GM23338 (cell line): ENCODE data around the gene WDR45B. TPM values are rescaled to one million over a fixed set of nuclear protein-coding genes. Genes with fewer than 3 reads are reported as not detected.

Source experiments
- ATAC-seq: fragments of 200-7000 bp; cut with Tn5 transposase; 3 replicates; pipeline ENCODE4 v1.9.1; 2020
- DNase-seq: peaks from one replicate; pipeline ENCODE4 v3.0.0-alpha.2; 2015; ENCODE audit warnings: low spot score
- H2AFZ ChIP-seq: fragments of 200-600 bp; sonication (generic); 2 replicates; pipeline ENCODE4 v1.8.0; 2016; ENCODE audit warnings: antibody characterized with exemption, mild to moderate bottlenecking, moderate library complexity
- H3F3A ChIP-seq: fragments of 200-600 bp; sonication (generic); replicated peaks from 2 replicates; pipeline ENCODE4 v1.8.0; 2017; ENCODE audit warnings: antibody characterized with exemption, mixed run types, low read depth
- H3K27ac ChIP-seq: fragments of 200-600 bp; sonication (generic); 2 replicates; pipeline ENCODE4 v1.6.1; 2016; ENCODE audit warnings: low read depth
- H3K27me3 ChIP-seq: fragments of 200-600 bp; sonication (generic); 2 replicates; pipeline ENCODE4 v1.8.0; 2016; ENCODE audit warnings: mild to moderate bottlenecking, mixed run types, moderate library complexity; ENCODE audit not compliant: insufficient read depth
- H3K36me3 ChIP-seq: fragments of 200-600 bp; sonication (generic); 2 replicates; pipeline ENCODE4 v1.8.0; 2016; ENCODE audit warnings: mild to moderate bottlenecking; ENCODE audit not compliant: insufficient read depth
- H3K4me1 ChIP-seq: fragments of 200-600 bp; sonication (generic); 2 replicates; pipeline ENCODE4 v1.8.0; 2016; ENCODE audit warnings: mild to moderate bottlenecking, moderate library complexity; ENCODE audit not compliant: insufficient read depth
- H3K4me2 ChIP-seq: fragments of 200-600 bp; sonication (generic); 2 replicates; pipeline ENCODE4 v1.7.1; 2017; ENCODE audit warnings: mixed run types
- H3K4me3 ChIP-seq: fragments of 200-600 bp; sonication (generic); 2 replicates; pipeline ENCODE4 v1.6.1; 2016; ENCODE audit warnings: mixed run types
- H3K79me2 ChIP-seq: fragments of 200-600 bp; sonication (generic); replicated peaks from 2 replicates; pipeline ENCODE4 v1.8.0; 2017; ENCODE audit warnings: mild to moderate bottlenecking; ENCODE audit not compliant: insufficient read depth
- H3K9me2 ChIP-seq: fragments of 200-600 bp; sonication (generic); 2 replicates; pipeline ENCODE4 v1.8.0; 2017; ENCODE audit not compliant: insufficient read depth
- H4K20me1 ChIP-seq: fragments of 200-600 bp; sonication (generic); replicated peaks from 2 replicates; pipeline ENCODE4 v1.8.0; 2017; ENCODE audit warnings: mild to moderate bottlenecking; ENCODE audit not compliant: insufficient read depth
- H3K27ac Mint-ChIP-seq: 2 replicates; pipeline ENCODE4 v1.8.0; 2020; ENCODE audit warnings: inconsistent platforms, mild to moderate bottlenecking, moderate library complexity, mixed read lengths
- H3K27me3 Mint-ChIP-seq: 3 replicates; pipeline ENCODE4 v1.8.0; 2022; ENCODE audit warnings: low read depth, mild to moderate bottlenecking, moderate library complexity, mixed read lengths, inconsistent platforms; ENCODE audit not compliant: insufficient read depth, poor library complexity
- H3K36me3 Mint-ChIP-seq: 3 replicates; pipeline ENCODE4 v1.8.0; 2021; ENCODE audit warnings: low read depth, mild to moderate bottlenecking, inconsistent platforms, moderate library complexity, mixed read lengths
- H3K4me1 Mint-ChIP-seq: 3 replicates; pipeline ENCODE4 v1.8.0; 2020; ENCODE audit warnings: mild to moderate bottlenecking, inconsistent platforms, mixed read lengths
- H3K4me3 Mint-ChIP-seq: 3 replicates; pipeline ENCODE4 v1.8.0; 2021; ENCODE audit warnings: moderate library complexity, mild to moderate bottlenecking, inconsistent platforms, mixed read lengths
- H3K9me3 Mint-ChIP-seq: 3 replicates; pipeline ENCODE4 v1.8.0; 2020; ENCODE audit warnings: moderate library complexity, mild to moderate bottlenecking, inconsistent platforms, mixed read lengths
- CREB1 ChIP-seq: fragments of 250-450 bp; sonication (Bioruptor Pico); IDR thresholded peaks from 2 replicates; pipeline ENCODE4 v1.5.0; 2020; ENCODE audit warnings: low read depth, mild to moderate bottlenecking, moderate library complexity
- CTCF ChIP-seq, 2 experiments: fragments of 200-600 bp in 1 of 2; sonication (generic) in 1 of 2; conservative IDR thresholded peaks; 2 replicates each; pipeline versions ENCODE4 v1.5.1 to v1.6.1; 2016 to 2017; ENCODE audit warnings: antibody characterized with exemption in 2 of 2, low read depth in 2 of 2, mild to moderate bottlenecking in 2 of 2, moderate library complexity in 1 of 2
- EZH2 ChIP-seq: fragments of 200-600 bp; sonication (generic); IDR thresholded peaks from one replicate; pipeline ENCODE4 v1.8.0; 2017; ENCODE audit warnings: antibody characterized with exemption, mild to moderate bottlenecking, low read depth; ENCODE audit not compliant: unreplicated experiment
- EZH2phosphoT487 ChIP-seq: fragments of 200-600 bp; sonication (generic); IDR thresholded peaks from one replicate; pipeline ENCODE4 v1.8.1; 2018; ENCODE audit warnings: antibody characterized with exemption; ENCODE audit not compliant: unreplicated experiment
- JUNB ChIP-seq: IDR thresholded peaks from one replicate; pipeline ENCODE4 v1.6.1; 2016; ENCODE audit warnings: antibody characterized with exemption; ENCODE audit not compliant: unreplicated experiment
- NANOG ChIP-seq: IDR thresholded peaks from 2 replicates; pipeline ENCODE4 v1.6.1; 2016; ENCODE audit warnings: antibody characterized with exemption, borderline replicate concordance
- POLR2AphosphoS5 ChIP-seq: IDR thresholded peaks from 2 replicates; pipeline ENCODE4 v1.6.1; 2016; ENCODE audit warnings: antibody characterized with exemption, low read depth
- REST ChIP-seq: IDR thresholded peaks from one replicate; pipeline ENCODE4 v1.6.1; 2018; ENCODE audit warnings: antibody characterized with exemption; ENCODE audit not compliant: unreplicated experiment
- STAT1 ChIP-seq: IDR thresholded peaks from one replicate; pipeline ENCODE4 v1.6.1; 2016; ENCODE audit warnings: antibody characterized with exemption; ENCODE audit not compliant: unreplicated experiment
- ZNF114 ChIP-seq: fragments of 250-450 bp; sonication (Bioruptor Pico); IDR thresholded peaks from 2 replicates; pipeline ENCODE4 v1.5.0; 2020; ENCODE audit warnings: mild to moderate bottlenecking, moderate library complexity
- ZNF331 ChIP-seq: fragments of 250-450 bp; sonication (Bioruptor Pico); IDR thresholded peaks from 2 replicates; pipeline ENCODE4 v1.5.0; 2020; ENCODE audit warnings: low read depth, mild to moderate bottlenecking, moderate library complexity
- ZNF462 ChIP-seq: fragments of 250-450 bp; sonication (Bioruptor Pico); IDR thresholded peaks from 2 replicates; pipeline ENCODE4 v1.5.0; 2020; ENCODE audit warnings: mild to moderate bottlenecking, moderate library complexity
- polyA plus RNA-seq: library from polyadenylated mRNA; unstranded; fragments of >200 nt; fragmentation: Nextera tagmentation; extraction: Ambion mirVana; gene quantifications from 2 replicates; pipeline ENCODE4 v1.2.1, GENCODE V29; 2016
- total RNA-seq: library from RNA; depleted of rRNA; stranded (reverse); fragments of >200 nt; shearing (Covaris generic); gene quantifications from 2 replicates; pipeline ENCODE4 v1.2.3, GENCODE V29; 2014
- TF ChIP-seq, protein P1 (sequence below): IDR thresholded peaks from 2 replicates; pipeline ENCODE4 v1.6.1; 2016; ENCODE audit warnings: antibody characterized with exemption

Gene WDR45B
- total and polyA plus RNA-seq, 2 experiments from 2014 or later = 69.4 to 96.4 TPM

- no peak overlapping the region for H3K4me3 ChIP-seq
- H3K36me3 ChIP-seq = peaks cover 32% of the 10 kb centered on the region
- H3K4me1 Mint-ChIP-seq = peaks cover 9% of the 10 kb centered on the region
- no peaks in the 10 kb centered on the region for H3K9me3 Mint-ChIP-seq
- no peak overlapping the region for H3K4me2 ChIP-seq
- no peaks in the 10 kb centered on the region for H3K4me1 ChIP-seq
- no peak overlapping the region for H3K4me3 Mint-ChIP-seq
- H3K27me3 Mint-ChIP-seq = peaks cover 19% of the 10 kb centered on the region
- no peaks in the 10 kb centered on the region for H3K27me3 ChIP-seq
- peaks cover 6% of the 10 kb centered on the region; the same call in 1 of the 2 replicates for H4K20me1 ChIP-seq
- H3K27ac ChIP-seq = no peak overlapping the region
- no peak overlapping the region for H3K27ac Mint-ChIP-seq
- peaks cover 70% of the 10 kb centered on the region for H3K36me3 Mint-ChIP-seq
- H2AFZ ChIP-seq = no peak overlapping the region
- no peaks in the 10 kb centered on the region for H3K9me2 ChIP-seq
- ATAC-seq (no peak), DNase-seq (no peak)
- peaks cover 29% of the 10 kb centered on the region for H3K79me2 ChIP-seq
- TF ChIP-seq ZNF331 (no peak), ZNF114 (no peak), EZH2phosphoT487 (no peak), REST (no peak), ZNF462 (no peak), EZH2 (no peak), POLR2AphosphoS5 (no peak), NANOG (no peak), CTCF (conservative IDR thresholded peaks at IDR 0.05; ENCODE audit: low read depth in 2 of 2) (no peak), JUNB (no peak), CREB1 (CRISPR knock-in tag) (no peak), STAT1 (no peak)
- TF ChIP-seq, protein P1, sequence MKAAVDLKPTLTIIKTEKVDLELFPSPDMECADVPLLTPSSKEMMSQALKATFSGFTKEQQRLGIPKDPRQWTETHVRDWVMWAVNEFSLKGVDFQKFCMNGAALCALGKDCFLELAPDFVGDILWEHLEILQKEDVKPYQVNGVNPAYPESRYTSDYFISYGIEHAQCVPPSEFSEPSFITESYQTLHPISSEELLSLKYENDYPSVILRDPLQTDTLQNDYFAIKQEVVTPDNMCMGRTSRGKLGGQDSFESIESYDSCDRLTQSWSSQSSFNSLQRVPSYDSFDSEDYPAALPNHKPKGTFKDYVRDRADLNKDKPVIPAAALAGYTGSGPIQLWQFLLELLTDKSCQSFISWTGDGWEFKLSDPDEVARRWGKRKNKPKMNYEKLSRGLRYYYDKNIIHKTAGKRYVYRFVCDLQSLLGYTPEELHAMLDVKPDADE = no peak
- peaks cover 5% of the 10 kb centered on the region; the same call in 1 of the 2 replicates for H3F3A ChIP-seq
Observed at GRCh38 chr17:82598256-82599119, 49.8 kb downstream of the WDR45B start.
